NCI-H2029 (cell line): ENCODE results near the gene MICU1.
"Not testable (repeated sequence)": the region's sequence is repeated elsewhere in the genome, so short reads cannot be mapped to it uniquely, and the experiment has no call there.

Experiments used
- DNase-seq: peaks from one replicate; lab custom pipeline; 2025; lab: John Stamatoyannopoulos, UW

Gene MICU1

DNA sequence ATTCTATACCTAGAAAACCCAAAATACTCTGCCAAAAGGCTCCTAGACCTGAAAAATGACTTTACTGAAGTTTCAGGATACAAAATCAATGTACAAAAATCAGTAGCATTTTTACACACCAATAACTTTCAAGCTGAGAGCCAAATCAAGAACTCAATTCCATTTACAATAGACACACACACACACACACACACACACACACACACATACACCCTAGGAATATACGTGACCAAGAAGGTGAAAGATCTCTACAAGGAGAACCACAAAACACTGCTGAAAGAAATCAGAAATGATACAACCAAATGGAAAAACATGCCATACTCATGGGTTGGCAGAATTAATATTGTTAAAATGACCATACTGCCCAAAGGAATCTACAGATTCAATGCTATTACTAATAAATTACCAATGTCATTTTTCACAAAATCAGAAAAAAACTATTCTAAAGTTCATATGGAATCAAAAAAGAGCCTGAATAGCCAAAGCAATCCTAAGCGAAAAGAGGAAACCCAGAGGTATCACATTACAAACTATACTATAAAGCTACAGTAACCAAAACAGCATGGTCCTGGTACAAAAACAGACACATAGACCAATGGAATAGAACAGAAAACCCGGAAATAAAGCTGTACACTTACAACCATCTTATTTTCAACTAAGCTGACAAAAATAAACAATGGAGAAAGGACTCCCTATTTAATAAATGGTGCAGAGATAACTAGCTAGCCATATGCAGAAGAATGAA, 122.0 kb downstream of the MICU1 start:
- no peak for DNase-seq

DNA sequence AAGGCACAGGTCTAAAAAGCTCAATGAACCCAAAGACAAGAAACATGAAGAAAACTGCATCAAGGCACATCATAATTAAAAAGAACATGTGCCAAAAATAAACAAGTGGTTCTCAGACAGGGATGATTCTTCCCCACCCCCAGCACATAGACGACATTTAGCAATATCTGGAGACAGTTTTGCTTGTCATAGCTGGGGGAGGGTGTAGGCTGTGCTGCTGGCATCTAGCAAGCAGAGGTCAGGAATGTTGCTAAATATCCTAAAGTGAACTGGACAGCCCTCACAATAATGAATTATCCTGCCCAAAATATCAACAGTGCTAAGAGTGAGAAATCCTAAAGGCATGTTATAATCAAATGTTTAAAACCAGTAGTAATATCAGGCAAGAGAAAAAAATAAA, 122.6 kb downstream of the MICU1 start:
- DNase-seq, result no peak

DNA sequence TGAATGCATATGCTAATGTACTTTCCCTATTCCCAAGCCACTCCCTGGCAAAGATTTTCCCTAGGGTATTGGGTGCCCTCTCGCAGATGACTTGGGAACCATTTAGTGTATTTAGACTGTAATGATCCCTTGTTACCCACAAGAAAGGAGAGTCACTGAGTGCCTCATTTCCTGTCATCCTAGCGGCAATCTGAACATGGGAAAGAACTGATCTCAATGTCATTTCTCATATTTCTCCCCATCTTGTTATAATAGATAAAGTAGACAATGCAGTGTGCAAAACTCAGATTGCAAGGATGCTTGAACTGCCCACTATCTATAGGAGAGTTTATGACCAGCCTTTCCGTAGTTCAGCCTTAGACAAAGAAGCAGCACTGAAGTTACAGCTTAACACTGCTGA, 123.3 kb downstream of the MICU1 start:
- DNase-seq, result no peak

DNA sequence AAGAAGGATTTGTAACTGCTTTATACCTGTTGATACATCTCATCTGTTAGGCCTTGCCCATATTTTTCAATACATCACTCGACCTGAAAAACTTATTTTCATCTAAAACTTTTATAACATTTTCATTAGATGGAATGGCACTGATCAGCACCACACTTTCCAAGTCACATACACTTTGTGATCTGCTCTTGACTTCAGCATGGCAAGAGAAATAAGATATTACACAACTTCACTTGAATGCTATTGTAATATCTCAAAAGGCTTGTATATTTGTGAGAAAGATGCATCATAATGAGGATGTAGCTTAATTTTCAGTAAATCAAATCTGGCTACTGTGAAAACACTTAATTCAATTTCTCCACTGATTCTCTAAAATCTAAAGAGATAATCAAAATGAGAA, 126.2 kb downstream of the MICU1 start:
- no peak for DNase-seq

DNA sequence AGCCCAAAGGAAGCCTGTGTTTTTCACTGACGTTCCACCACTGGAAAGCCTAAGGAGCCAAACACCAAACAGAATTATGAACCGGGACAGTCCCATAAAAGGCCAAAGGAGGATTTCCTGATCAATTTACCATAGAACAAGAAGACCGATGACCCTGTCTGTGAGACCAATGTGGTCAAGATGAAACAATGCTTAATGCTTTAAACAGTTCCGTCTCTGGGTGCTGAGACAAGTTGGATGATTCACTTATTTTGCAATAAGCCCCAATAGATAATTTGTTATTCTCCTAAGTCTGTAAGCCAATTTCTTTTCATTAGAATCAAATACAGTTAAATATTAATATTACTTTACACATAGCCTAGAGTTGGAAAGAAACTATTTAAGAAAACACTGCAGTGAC, 134.9 kb downstream of the MICU1 start:
- no peak for DNase-seq

DNA sequence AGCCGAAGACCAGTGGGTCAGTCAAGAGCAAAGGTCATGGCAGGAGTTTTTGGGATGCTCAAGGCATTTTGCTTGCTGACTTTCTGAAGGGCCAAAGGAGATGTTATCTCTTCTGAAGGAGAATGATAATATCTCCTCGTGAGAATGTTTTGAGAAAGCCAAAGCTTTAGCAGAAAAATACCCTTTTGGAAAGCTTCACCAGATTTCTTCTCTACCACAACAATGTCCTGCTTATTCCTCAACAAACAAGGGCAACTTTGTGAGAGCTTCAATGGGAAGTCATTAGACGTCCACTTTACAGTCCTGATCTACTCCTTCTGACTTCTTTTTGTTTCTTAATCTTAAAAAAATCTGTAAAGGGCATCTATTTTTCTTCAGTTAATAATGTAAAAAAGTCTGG, 138.4 kb downstream of the MICU1 start:
- DNase-seq, result no peak

DNA sequence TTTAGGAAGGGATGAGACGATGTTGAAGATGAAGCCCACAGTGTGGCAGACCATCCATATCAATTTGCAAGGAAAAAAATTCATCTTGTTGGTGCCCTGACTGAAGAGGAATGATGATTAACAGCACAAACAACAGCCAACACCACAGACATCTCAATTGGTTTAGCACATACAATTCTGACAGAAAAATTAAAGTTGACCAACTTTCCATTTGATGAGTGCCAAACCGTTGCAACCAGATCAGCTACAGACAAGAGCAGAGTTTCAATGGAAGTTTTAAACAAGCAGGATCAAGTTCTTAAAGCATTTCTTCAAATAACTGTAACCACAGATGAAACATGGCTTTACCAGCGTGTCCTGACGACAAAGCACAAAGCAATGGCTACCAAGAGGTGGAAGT, 138.8 kb downstream of the MICU1 start:
- DNase-seq, result no peak

DNA sequence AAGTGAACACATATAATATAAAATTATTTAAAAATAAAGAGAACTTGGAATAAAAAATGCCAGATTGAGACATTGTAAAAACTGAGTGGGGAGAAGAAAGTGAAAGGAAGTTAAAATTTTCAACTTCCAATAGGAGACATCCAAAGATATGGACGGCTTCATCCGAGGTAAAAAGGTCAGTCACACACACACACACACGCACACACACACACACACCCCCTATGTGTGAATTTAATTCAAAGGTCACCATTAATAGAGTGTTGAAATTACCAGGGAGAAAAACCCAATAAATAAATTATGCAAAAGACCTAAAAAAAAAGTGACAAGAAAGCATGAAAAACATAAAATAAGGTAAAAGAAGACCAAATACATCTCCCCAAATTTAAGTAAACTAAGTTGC, 140.2 kb downstream of the MICU1 start:
- DNase-seq, result no peak

DNA sequence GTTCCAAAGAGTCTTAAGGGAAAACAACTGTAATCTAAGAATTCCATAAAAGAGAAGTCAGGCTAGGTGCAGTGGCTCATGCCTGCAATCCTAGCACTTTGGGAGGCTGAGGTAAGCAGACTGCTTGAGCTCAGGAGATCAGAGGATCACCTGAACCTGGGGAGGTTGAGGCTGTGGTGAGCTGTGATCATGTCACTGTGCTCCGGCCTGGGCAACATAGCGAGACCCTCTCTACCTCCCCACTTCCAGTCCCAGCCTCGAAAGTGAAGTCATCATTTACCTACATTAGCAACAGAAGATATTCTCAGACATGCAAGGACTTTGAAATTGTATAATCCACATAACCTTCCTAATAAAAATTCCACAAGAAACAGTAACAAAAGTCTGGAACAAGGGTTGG, 141.4 kb downstream of the MICU1 start:
- DNase-seq, result no peak

DNA sequence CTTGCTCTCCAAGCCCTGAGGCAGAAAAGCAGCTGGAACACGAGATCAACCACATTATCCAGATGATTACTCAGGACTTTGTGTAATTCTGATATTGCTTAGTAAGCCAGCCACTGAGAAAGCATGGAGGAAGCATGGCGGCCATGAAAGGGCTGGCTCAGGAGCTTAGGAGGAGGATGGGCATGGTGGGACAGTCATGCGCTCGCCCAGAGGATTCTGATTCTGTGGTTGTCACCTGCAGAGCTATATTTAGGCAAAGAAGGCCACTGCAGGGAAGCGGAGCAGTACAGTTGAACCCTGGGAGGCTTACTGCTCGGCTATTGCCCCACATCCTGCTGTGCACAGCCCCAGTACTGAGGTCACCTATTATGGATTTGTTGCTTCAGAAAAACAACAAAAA, 142.4 kb downstream of the MICU1 start:
- DNase-seq, result no peak

DNA sequence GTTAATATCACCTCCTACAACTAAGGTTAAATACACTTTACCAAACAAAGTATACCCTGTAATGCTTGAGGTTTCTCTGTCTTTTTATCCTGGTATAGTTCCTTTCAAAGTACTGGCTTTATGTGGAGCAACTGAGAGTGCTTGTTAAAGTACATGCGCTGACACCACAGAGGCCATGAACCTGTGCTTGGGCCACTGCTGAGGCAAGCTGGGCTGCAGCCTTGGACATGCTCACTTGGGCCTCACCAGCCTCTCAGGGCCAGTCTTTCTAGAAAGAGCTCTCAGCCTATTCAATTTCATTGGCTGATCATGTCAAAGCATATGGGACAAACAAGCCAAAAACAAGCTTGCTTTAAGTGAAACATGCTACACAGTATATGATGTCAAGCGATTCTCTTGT, 145.0 kb downstream of the MICU1 start:
- DNase-seq, result no peak

DNA sequence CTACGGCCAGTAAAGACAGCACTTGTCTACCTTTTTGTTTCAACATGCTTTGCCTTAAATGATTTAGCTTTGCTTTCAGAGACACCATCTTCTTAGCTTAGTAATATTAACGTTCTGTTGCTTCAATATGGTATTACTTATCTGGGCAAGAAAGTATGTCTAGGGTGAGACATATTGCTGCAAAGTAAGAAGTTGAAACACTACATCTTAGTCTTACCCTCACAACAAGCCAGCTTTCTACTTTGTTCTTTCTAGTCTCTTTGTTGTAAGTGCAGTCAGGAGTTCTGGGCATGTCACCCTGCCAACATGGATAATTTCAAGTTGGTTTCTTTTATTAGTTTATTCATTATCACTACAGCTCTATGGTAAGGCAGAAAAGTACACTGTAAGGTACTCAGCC, 148.4 kb downstream of the MICU1 start:
- no peak for DNase-seq

DNA sequence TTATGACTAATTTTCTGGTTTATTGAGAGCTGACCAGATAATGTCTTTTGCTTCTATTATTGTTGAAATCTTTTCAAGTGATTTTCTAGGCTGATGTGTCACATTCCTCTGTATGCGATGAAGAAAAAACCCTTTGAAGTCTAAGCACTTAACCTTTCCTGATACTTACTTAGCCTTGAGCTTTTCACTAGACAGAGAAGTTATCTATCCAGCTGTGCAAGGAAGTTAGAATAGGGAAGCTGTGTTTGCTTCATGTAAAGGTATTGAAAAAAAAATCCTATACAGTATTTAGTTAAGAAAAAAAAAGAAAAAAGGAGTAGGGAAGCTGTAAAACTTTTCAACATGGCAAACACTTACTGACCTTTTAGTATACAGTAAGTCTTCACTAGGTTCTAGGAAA, 153.6 kb downstream of the MICU1 start:
- DNase-seq, result no peak

DNA sequence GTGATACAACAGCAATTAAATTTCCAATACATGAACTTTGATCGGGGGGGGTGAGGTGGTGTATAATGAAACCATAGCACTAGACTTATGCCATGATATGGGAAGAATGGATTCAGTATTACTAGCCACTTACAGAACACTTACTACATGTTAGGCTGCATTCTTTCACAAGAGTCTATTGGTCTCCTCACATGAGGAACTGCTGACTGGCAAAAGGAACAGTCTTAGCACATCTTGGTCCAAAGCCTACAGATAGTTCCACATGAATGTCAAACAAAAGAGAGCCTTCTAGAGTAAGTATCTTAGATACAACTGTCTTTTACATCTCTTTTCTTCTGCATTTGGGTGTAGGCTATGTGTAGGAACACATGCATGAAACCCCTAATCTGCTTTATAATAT, 155.2 kb downstream of the MICU1 start:
- no peak for DNase-seq

DNA sequence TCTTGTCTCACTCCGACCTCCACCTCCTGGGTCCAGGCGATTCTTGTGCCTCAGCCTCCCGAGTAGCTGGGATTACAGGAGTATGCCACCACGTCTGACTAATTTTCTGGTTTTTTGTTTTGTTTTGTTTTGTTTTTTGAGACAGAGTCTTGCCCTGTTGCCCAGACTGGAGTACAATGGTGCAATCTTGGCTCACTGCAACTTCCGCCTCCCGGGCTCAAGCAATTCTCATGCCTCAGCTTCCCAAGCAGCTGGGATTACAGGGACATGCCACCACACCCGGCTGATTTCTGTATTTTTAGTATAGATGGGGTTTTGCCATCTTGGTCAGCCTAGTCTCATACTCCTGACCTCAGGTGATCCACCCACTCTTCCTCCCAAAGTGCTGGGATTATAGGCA, 158.8 kb downstream of the MICU1 start:
- not testable (repeated sequence) for DNase-seq

DNA sequence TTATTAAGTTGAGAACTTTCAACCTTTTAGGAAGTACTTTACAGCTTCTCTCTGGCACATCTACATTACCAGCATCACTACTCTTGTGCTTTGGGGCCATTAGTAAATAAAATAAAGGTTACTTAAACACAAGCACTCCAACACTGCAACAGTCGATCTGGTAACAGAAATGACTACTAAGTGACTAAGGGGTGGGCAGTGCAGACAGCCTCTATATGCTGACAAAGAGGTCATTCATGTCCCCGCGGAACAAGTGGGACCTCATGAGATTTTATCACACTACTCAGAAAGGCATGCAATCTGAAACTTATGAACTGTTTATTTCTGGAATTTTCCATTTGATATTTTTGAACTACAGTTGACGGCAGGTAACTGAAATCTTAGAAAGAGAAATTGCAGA, 159.9 kb downstream of the MICU1 start:
- no peak for DNase-seq

DNA sequence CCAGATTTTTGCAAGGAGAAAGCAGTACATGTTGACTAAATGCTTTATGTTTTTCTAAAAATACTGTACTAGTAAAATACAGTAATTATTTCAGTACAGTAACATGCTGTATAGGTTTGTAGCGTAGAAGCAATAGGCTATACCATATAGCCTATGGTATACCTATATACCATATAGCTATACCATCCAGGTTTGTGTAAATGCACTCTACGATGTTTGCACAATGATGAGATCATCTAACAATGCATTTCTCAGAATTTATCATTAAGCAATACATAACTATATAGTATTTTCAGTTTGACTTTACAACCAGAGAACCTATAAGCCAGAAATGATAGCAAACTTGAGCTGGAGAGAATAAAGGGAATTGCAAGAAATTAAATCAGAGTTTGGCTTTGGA, 161.4 kb downstream of the MICU1 start:
- DNase-seq, result no peak

DNA sequence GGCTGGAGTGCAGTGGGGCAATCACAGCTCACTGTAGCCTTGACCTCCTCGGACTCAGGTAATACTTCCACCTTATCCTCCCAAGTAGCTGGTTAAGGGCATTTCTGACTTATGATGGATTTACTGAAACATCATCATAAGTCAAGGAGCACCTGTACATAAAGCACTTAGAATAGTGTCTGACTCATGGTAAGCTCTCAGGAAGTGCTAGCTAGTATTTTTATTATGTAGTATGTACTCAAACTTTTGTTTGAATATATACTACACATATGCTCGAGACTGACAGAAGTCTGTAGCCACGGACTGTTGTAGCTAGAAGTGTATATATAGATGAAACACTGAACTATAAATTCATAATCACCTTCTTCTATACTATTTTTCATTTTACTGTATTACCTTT, 163.6 kb downstream of the MICU1 start:
- no peak for DNase-seq

DNA sequence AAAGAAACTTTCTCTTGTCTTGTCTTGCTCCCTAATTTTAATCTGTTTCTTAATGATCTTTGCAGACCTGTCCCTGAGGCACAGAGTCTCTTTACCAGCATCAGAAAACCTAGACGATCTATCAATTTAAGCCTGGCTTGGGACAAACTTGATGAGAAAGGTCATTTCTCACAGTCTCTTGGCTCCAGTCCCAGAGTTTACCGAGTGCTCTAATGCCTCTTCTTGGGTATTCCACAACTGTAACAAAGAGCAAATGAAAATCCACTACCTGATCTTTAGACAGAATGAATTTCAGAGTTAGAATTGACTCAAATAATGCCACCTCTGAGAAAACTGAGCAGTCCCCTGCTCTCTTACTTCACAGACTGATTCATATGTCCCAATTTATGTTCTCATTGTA, 164.8 kb downstream of the MICU1 start:
- no peak for DNase-seq

DNA sequence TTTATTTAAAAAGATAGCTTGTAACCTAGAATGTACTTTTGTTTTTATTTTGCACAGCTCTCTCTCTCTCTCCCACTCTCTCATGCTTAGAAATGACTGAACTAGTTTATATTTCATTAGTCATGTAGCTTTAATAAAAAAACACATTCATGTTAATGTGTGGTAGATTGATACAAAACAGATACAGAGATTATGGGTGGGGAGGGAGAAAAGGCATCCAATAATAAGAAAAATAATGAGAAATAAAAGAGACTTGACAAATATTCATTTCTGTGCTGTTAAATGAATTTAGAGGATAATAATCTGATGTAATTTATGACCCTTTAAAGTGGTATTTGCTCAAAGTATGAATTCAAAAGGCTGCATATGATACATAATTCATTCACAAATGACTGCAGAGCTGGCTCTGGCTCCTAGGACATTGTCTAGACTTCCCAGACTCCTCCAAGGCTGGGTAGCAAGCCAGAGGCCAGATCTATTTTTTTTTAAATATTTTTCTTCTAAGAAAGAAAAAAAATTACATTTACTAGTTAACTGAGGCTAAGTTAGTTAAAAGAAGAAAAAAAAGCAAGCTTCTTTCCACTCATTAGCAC, 165.5 kb downstream of the MICU1 start:
- DNase-seq, result no peak

DNA sequence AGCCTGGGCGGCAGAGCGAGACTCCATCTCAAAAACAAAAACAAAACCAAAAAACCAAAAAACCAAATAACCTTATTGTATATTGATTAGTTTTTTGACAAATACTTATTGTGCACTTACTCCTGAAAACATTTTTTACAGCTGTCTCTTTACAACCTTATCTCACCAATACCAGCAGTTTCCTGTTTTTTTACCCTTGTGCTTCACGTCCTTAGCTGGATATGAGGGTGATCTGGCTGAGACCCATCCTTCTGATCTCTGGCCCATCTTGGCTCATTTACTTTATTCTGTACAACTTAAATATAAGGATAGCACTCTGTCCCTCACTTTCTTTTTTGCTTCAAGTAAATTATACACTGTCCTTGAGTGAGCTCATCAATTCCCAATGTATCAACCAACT, 166.6 kb downstream of the MICU1 start:
- DNase-seq, result no peak

DNA sequence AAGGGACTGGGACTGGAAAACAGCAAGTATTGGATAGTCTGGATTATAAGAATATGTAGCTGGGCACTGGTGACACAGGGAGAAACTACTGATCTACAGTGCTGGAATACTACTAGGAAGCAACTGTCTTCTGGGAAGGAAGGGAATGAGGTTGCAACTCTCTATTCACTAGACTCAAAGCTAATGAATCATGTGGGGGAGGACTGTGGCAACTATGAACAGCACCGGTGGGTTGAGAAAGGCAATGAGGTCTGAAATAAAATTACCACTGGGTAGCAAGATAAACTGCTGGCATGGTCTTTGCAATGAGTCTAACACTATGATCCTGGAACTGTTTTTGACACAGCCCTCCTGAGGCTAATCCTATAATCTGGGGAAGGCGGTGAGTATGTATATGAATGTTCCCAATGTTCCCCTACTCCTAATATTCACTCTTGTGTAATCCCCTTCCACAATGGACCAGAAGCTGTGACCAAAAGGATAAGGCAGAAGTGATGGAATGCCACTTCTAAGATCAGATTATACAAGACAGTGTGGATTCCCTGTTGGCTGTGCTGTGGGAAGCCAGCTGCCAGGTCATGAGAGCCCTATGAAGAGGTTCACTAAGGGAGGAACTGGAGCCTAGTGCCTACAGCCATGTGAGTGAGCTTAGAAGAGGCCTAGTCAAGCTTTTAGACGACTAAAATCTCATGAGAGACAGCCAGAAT, 169.8 kb downstream of the MICU1 start:
- no peak for DNase-seq

DNA sequence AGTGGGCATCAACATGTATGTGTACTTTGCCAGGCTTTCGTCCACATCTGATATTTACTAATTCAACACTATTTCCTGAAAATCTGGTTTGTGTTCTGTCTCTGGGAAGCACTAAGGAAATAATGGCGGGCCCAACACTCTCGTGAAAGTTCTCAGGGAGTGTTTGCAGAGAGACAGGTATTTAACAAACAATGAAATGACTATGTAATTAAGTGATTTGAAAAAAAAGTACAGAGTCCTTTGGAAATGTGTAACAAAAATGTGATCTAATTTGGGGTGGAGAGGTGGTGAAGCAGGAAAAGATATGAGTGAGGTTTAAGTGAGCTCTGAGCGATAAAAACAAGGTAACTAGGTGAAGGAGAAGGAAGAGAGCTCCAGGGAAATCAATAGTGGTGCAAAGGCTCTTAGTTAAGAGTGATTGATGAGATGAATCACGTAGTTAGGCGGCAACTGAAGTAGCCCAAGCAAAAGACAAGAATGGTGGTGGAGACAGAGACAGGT, 175.9 kb downstream of the MICU1 start:
- no peak for DNase-seq
